H1 (cell line): ENCODE measurements around the gene MGMT. TPM values are rescaled to one million over a fixed set of nuclear protein-coding genes. Genes with fewer than 3 reads are reported as not detected.

Source experiments
- CBX8 ChIP-seq: fragments of 300-800, 300-1000 bp; sonication (generic); IDR thresholded peaks from 2 replicates; pipeline ENCODE4 v1.7.1; 2016; ENCODE audit warnings: low read depth, low read length, borderline replicate concordance
- CHD1 ChIP-seq: IDR thresholded peaks from 2 replicates; pipeline ENCODE4 v1.6.1; 2012; ENCODE audit warnings: low read depth, low read length, improper control_type of control experiment
- EP300 ChIP-seq, 2 experiments: IDR thresholded peaks; 1 replicate in 1 of 2; 2 replicates in 1 of 2; pipeline ENCODE4 v1.6.1; 2011 to 2012; ENCODE audit warnings: low read depth in 2 of 2, low read length in 2 of 2, mild to moderate bottlenecking in 2 of 2, borderline replicate concordance in 1 of 2, inconsistent platforms in 1 of 2, moderate library complexity in 1 of 2
- JUND ChIP-seq: IDR thresholded peaks from 2 replicates; pipeline ENCODE4 v1.6.1; 2011; ENCODE audit warnings: mild to moderate bottlenecking, improper control_type of control experiment, low read length
- KDM1A ChIP-seq: fragments of 200-600, 300-600 bp; sonication (generic); IDR thresholded peaks from 2 replicates; pipeline ENCODE4 v1.7.1; 2016; ENCODE audit warnings: mild to moderate bottlenecking, low read length, borderline replicate concordance
- POLR2AphosphoS5 ChIP-seq: IDR thresholded peaks from 2 replicates; pipeline ENCODE4 v1.6.1; 2011; ENCODE audit warnings: low read depth, low read length
- SIRT6 ChIP-seq: IDR thresholded peaks from one replicate; pipeline ENCODE4 v1.7.1; 2012; ENCODE audit warnings: low read length, inconsistent platforms
- TAF7 ChIP-seq: optimal IDR thresholded peaks from 2 replicates; pipeline ENCODE3; 2011; ENCODE audit warnings: low read depth, mild to moderate bottlenecking, inconsistent platforms, low read length, moderate library complexity, borderline replicate concordance
- polyA plus RNA-seq, 7 experiments: library from polyadenylated mRNA; depleted of rRNA in 3 of 7; stranded (reverse) in 5 of 7; unstranded in 2 of 7; fragments of >200 nt in 5 of 7; fragments of 200-250 nt in 2 of 7; gene quantifications; 1 replicate in 5 of 7; 2 replicates in 1 of 7; 4 replicates in 1 of 7; pipeline versions ENCODE4 v1.2.1 to v1.2.3, GENCODE V29; 2011 to 2013; ENCODE audit warnings: missing spikeins in 2 of 7, mixed read lengths in 2 of 7
- total RNA-seq: library from RNA; stranded (reverse); fragmentation: NEBNext Ultra II Directional; extraction: Animal tissue kit (Norgen Biotek cat#: 25700); gene quantifications from 2 replicates; pipeline ENCODE4 v1.2.1, GENCODE V29; 2021

Gene MGMT
- total and polyA plus RNA-seq, 2 of the 8 experiments (the other 6 are each of a cell fraction or from before 2014, with no cell fraction given): 9.9 to 10.7 TPM

DNA sequence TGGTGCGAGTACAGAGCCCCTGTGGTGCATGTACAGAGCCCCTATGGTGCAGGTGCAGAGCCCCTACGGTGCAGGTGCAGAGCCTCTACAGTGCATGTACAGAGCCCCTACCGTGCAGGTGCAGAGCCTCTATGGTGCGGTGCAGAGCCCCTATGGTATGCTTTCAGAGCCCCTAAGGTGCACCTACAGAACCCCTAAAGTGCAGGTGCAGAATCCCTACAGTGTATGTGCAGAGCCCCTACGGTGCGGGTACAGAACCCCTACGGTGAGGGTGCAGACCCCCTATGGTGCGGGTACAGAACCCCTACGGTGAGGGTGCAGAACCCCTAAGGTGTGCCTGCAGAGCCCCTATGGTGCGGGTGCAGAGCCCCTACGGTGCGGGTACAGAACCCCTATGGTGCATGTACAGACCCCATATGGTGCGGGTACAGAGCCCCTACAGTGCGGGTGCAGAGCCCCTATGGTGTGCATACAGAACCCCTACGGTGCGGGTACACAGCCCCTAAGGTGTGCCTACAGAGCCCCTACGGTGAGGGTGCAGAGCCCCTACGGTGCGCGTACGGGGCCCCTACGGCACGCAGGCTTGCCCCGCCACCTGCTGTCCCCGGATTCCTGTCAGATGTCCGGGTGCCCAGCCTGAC lies 53.5 kb downstream of the MGMT start (continued):
- TF ChIP-seq EP300 (IDR thresholded peaks at IDR 0.05; ENCODE audit: borderline replicate concordance in 1 of 2, low read depth in 2 of 2, low read length in 2 of 2): no peak
- no peak for TF ChIP-seq POLR2AphosphoS5
- no peak for TF ChIP-seq CBX8
- no peak for TF ChIP-seq KDM1A
- TF ChIP-seq TAF7: no peak
- no peak for TF ChIP-seq JUND
- TF ChIP-seq SIRT6: no peak
- TF ChIP-seq CHD1: no peak
